Measurements from ENCODE around the gene HRH3.

Gene HRH3

GRCh38 chr20:62228982-62229545 is 9.0 kb upstream of the HRH3 start:
- H3K36me3 ChIP-seq (ENCODE audit: control insufficient read depth, insufficient read depth, low read length, severe bottlenecking): no peaks in the 10 kb centered on the region
- H3K4me1 ChIP-seq (ENCODE audit: control insufficient read depth, insufficient read depth, low read length): no peaks in the 10 kb centered on the region
- H3K9ac ChIP-seq (ENCODE audit: low read length): no peak overlapping the region
- DNase-seq (ENCODE audit: low read depth): no peak
- peaks cover 3% of the 10 kb centered on the region for H3K9me3 ChIP-seq (ENCODE audit: control insufficient read depth, low read length)
- H3K4me3 ChIP-seq (ENCODE audit: low read length): no peak overlapping the region
- H3K27me3 ChIP-seq (replicated peaks; ENCODE audit: control insufficient read depth, insufficient read depth, low read length): peaks cover 64% of the 10 kb centered on the region

- no peaks in the 10 kb centered on the region for H3K9me3 ChIP-seq (ENCODE audit: control insufficient read depth, low read length)
- no peaks in the 10 kb centered on the region for H3K36me3 ChIP-seq (ENCODE audit: control insufficient read depth, insufficient read depth, low read length, severe bottlenecking)
- no peaks in the 10 kb centered on the region for H3K4me1 ChIP-seq (ENCODE audit: control insufficient read depth, insufficient read depth, low read length)
- H3K27me3 ChIP-seq (replicated peaks; ENCODE audit: control insufficient read depth, insufficient read depth, low read length): peaks cover 67% of the 10 kb centered on the region
- no peak overlapping the region for H3K9ac ChIP-seq (ENCODE audit: low read length)
- no peak overlapping the region for H3K4me3 ChIP-seq (ENCODE audit: low read length)
- DNase-seq (ENCODE audit: low read depth): no peak
Measured at GRCh38 chr20:62227977-62228958, 8.2 kb upstream of the HRH3 start.

GRCh38 chr20:62227591-62227976 is 7.5 kb upstream of the HRH3 start:
- Histone ChIP-seq H3K9ac (ENCODE audit: low read length) (no peak overlapping the region), H3K4me1 (ENCODE audit: control insufficient read depth, insufficient read depth, low read length) (no peaks in the 10 kb centered on the region), H3K9me3 (ENCODE audit: control insufficient read depth, low read length) (no peaks in the 10 kb centered on the region), H3K4me3 (ENCODE audit: low read length) (no peak overlapping the region), H3K36me3 (ENCODE audit: control insufficient read depth, insufficient read depth, low read length, severe bottlenecking) (no peaks in the 10 kb centered on the region), H3K27me3 (replicated peaks; ENCODE audit: control insufficient read depth, insufficient read depth, low read length) (peaks cover 74% of the 10 kb centered on the region)
- DNase-seq (ENCODE audit: low read depth): no peak

- no peaks in the 10 kb centered on the region for H3K4me1 ChIP-seq (ENCODE audit: control insufficient read depth, insufficient read depth, low read length)
- no peak for DNase-seq (ENCODE audit: low read depth)
- no peaks in the 10 kb centered on the region for H3K36me3 ChIP-seq (ENCODE audit: control insufficient read depth, insufficient read depth, low read length, severe bottlenecking)
- H3K9ac ChIP-seq (ENCODE audit: low read length): no peak overlapping the region
- H3K4me3 ChIP-seq (ENCODE audit: low read length): no peak overlapping the region
- H3K9me3 ChIP-seq (ENCODE audit: control insufficient read depth, low read length): no peaks in the 10 kb centered on the region
- peaks cover 79% of the 10 kb centered on the region for H3K27me3 ChIP-seq (replicated peaks; ENCODE audit: control insufficient read depth, insufficient read depth, low read length)
Measured at GRCh38 chr20:62226707-62227590, 6.9 kb upstream of the HRH3 start.

- Histone ChIP-seq H3K4me1 (ENCODE audit: control insufficient read depth, insufficient read depth, low read length) (no peaks in the 10 kb centered on the region), H3K36me3 (ENCODE audit: control insufficient read depth, insufficient read depth, low read length, severe bottlenecking) (no peaks in the 10 kb centered on the region), H3K9ac (ENCODE audit: low read length) (no peak overlapping the region), H3K4me3 (ENCODE audit: low read length) (no peak overlapping the region), H3K27me3 (replicated peaks; ENCODE audit: control insufficient read depth, insufficient read depth, low read length) (peaks cover 84% of the 10 kb centered on the region), H3K9me3 (ENCODE audit: control insufficient read depth, low read length) (no peaks in the 10 kb centered on the region)
- no peak for DNase-seq (ENCODE audit: low read depth)
Measured at GRCh38 chr20:62225820-62226635, 6.0 kb upstream of the HRH3 start.

GRCh38 chr20:62225026-62225425 is 4.9 kb upstream of the HRH3 start:
- Histone ChIP-seq H3K4me3 (ENCODE audit: low read length) (no peak overlapping the region), H3K9me3 (ENCODE audit: control insufficient read depth, low read length) (no peaks in the 10 kb centered on the region), H3K4me1 (ENCODE audit: control insufficient read depth, insufficient read depth, low read length) (no peaks in the 10 kb centered on the region), H3K27me3 (replicated peaks; ENCODE audit: control insufficient read depth, insufficient read depth, low read length) (peaks cover 84% of the 10 kb centered on the region), H3K9ac (ENCODE audit: low read length) (no peak overlapping the region), H3K36me3 (ENCODE audit: control insufficient read depth, insufficient read depth, low read length, severe bottlenecking) (no peaks in the 10 kb centered on the region)
- DNase-seq (ENCODE audit: low read depth): no peak

GRCh38 chr20:62224113-62224855 is 4.2 kb upstream of the HRH3 start:
- H3K9me3 ChIP-seq (ENCODE audit: control insufficient read depth, low read length): no peaks in the 10 kb centered on the region
- H3K4me3 ChIP-seq (ENCODE audit: low read length): no peak overlapping the region
- DNase-seq (ENCODE audit: low read depth): no peak
- H3K4me1 ChIP-seq (ENCODE audit: control insufficient read depth, insufficient read depth, low read length): no peaks in the 10 kb centered on the region
- H3K36me3 ChIP-seq (ENCODE audit: control insufficient read depth, insufficient read depth, low read length, severe bottlenecking): no peaks in the 10 kb centered on the region
- H3K9ac ChIP-seq (ENCODE audit: low read length): no peak overlapping the region
- peaks cover 83% of the 10 kb centered on the region for H3K27me3 ChIP-seq (replicated peaks; ENCODE audit: control insufficient read depth, insufficient read depth, low read length)

GRCh38 chr20:62223571-62223970 is 3.5 kb upstream of the HRH3 start:
- Histone ChIP-seq H3K9ac (ENCODE audit: low read length) (no peak overlapping the region), H3K4me3 (ENCODE audit: low read length) (no peak overlapping the region), H3K27me3 (replicated peaks; ENCODE audit: control insufficient read depth, insufficient read depth, low read length) (peaks cover 80% of the 10 kb centered on the region), H3K4me1 (ENCODE audit: control insufficient read depth, insufficient read depth, low read length) (no peaks in the 10 kb centered on the region), H3K36me3 (ENCODE audit: control insufficient read depth, insufficient read depth, low read length, severe bottlenecking) (no peaks in the 10 kb centered on the region), H3K9me3 (ENCODE audit: control insufficient read depth, low read length) (no peaks in the 10 kb centered on the region)
- no peak for DNase-seq (ENCODE audit: low read depth)

- H3K9ac ChIP-seq (ENCODE audit: low read length): no peak overlapping the region
- H3K36me3 ChIP-seq (ENCODE audit: control insufficient read depth, insufficient read depth, low read length, severe bottlenecking): no peaks in the 10 kb centered on the region
- DNase-seq (ENCODE audit: low read depth): no peak
- H3K9me3 ChIP-seq (ENCODE audit: control insufficient read depth, low read length): no peaks in the 10 kb centered on the region
- no peak overlapping the region for H3K4me3 ChIP-seq (ENCODE audit: low read length)
- no peaks in the 10 kb centered on the region for H3K4me1 ChIP-seq (ENCODE audit: control insufficient read depth, insufficient read depth, low read length)
- H3K27me3 ChIP-seq (replicated peaks; ENCODE audit: control insufficient read depth, insufficient read depth, low read length): peaks cover 80% of the 10 kb centered on the region
Measured at GRCh38 chr20:62222972-62223371, 2.9 kb upstream of the HRH3 start.

- no peaks in the 10 kb centered on the region for H3K36me3 ChIP-seq (ENCODE audit: control insufficient read depth, insufficient read depth, low read length, severe bottlenecking)
- H3K4me1 ChIP-seq (ENCODE audit: control insufficient read depth, insufficient read depth, low read length): no peaks in the 10 kb centered on the region
- H3K27me3 ChIP-seq (replicated peaks; ENCODE audit: control insufficient read depth, insufficient read depth, low read length): peaks cover 80% of the 10 kb centered on the region
- H3K9me3 ChIP-seq (ENCODE audit: control insufficient read depth, low read length): no peaks in the 10 kb centered on the region
- H3K4me3 ChIP-seq (ENCODE audit: low read length): no peak overlapping the region
- H3K9ac ChIP-seq (ENCODE audit: low read length): no peak overlapping the region
- DNase-seq (ENCODE audit: low read depth): no peak
Measured at GRCh38 chr20:62222266-62222850, 2.3 kb upstream of the HRH3 start.
